ENCODE measurements around the gene MYO7B.

Gene MYO7B

GRCh38 chr2:127652786-127653357 is 117.4 kb downstream of the MYO7B start:
- FAIRE-seq: no peak

DNA sequence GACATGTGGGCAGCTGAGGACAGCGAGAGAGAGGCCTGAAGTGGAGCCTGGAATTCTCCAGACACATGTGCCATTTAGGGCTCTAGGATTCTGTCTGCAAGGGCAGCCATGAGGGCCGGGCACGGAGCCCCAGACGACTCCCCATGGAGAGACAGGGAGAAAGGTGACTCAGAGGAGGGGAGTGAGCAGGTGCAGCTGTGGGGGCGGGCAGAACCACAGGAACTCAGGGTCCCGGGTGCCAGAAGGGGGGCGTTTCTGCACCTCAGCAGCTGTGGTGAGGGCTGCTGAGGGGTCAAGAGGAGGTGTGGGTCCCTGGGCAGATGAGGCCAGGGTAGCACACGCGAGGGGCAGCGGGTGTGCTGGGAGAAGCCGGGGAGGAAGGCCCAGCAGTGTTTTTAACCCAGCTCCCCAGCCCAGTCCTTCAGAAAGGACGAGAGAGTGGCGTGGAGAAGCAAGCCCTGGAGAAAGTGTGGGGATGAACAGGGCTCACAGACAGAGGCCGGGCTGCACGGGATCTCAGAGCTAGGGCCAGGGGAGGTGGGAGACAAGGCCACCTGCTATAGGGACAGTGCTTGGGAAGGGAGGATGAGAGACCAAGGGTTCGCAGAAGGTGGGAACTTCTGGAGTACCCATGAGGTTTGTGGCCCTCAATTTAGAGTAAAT is 118.1 kb downstream of the MYO7B start:
- no peak for FAIRE-seq

DNA sequence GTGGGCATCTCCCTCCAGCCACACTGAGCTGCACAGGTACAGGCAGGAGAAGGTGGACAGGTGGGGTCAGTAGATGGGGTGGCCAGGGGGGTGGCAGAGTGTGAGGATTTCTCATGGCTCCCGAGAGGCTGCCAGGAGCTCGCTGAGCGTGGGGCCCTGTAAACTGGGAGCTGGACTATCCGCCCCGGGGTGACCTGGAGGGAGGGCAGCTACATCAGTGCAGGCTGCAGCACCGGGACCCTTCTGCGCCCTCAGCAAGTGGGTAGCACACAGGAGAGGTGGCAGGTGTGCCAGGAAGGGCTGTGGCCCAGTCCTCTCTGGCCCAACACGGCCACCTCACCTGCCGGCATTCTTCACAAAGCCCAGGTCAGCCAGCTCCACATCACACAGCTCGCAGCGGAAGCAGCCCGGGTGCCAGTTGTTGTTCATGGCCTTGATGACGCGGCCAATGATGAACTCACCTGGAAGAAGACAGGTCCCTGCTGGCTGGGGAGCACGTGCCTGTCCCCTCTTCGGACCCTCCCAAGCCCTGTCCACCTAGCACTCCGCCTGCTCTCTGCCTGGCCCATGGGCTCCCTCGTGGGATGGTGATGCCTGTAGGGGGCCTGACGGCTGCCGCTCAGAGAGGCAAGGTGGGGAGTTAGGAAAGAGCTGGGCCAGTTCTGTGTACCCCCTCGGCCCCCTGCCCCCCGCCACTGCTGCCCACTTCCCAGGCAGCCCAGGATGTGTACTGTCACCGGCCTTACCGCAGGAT is 118.8 kb downstream of the MYO7B start:
- no peak for FAIRE-seq

- no peak for FAIRE-seq
Observed at GRCh38 chr2:127654838-127655175, 119.3 kb downstream of the MYO7B start.

DNA sequence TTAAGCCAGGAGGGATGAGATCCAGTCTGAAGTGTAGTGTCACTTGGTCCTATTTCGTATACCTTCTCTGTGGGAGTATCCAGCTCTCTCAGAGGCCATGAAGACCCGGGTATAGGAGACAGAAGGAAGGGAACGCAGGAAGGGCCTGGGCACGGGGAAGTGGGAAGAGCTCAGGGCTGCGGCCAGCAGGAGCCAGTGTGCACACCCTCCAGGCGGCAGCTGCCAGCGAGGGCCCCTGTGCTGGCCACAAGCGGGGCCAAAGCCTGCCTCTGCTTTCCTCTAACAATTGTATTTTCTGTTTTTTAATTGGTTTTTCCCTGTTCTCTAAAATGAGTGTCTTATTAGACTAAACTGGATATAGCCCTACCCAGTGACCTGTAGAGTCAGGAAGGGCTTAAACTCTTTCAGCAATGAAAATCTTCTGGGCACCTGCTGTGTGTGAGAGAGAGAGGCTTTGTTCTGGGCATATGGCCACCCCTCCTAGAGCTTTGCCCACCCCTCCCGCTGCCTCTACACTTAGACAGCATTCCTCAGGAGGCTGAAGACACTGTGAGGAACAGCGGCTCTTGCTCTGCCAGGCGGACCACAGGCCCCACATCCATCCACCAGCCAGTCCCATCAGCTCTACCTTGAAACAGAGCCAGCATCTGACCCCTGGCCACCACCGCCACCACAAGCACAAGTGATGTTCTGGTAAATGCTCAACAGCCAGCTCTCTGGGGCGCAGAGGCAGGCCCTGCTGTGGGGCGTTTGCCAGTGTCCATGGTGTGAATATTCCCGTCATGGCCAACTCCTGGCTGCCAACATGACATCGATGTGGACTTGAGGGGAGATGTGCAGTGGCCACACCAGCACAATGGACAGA is 120.0 kb downstream of the MYO7B start:
- no peak for FAIRE-seq

DNA sequence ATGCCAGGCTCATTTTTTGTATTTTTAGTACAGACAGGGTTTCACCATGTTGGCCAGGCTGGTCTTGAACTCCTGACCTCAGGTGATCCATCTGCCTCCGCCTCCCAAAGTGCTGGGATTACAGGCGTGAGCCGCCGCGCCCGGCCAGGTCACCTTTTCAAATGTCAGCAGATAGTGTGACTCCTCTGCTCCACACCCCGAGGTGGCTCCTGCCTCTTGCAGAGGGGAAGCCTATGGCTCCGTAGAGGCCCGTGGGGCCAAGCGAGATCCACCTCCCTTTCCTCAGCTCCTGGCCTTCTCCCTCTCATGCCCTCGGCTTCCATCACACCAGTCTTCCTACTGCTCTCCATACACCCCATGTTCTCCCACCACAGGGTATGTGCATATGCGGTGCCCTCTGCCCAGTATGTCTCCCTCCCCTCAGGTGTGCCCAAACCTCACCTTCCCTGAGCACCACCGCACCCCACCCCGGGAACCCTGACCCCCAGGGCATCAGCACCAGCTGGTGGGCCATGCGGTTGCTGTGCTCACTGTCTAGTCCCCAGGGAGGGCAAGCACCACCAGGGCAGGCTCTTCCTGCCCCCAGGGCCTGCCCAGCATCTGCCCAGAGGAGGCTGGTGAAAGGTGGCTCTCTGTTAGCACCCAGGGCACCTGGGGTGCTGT is 121.2 kb downstream of the MYO7B start:
- FAIRE-seq: no peak

DNA sequence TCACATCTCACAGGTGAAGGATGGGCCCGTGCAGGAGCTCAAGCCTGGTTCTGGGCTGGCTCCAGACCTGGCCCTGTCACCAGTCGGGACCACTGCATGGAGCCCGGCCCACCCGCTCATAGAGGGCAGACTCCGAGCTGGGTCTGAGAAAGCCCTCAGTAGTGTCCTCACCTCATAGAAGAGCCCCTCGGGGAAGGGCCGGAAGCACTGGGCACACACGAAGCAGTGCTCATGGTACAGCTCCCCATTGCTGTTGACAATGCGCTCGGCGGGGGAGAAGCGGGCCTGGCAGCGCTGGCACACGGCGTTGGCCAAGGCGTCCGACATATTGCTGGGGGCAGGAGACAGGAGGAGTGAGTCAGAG is 121.7 kb downstream of the MYO7B start:
- FAIRE-seq: no peak

GRCh38 chr2:127658146-127658545 is 122.7 kb downstream of the MYO7B start:
- no peak for FAIRE-seq

DNA sequence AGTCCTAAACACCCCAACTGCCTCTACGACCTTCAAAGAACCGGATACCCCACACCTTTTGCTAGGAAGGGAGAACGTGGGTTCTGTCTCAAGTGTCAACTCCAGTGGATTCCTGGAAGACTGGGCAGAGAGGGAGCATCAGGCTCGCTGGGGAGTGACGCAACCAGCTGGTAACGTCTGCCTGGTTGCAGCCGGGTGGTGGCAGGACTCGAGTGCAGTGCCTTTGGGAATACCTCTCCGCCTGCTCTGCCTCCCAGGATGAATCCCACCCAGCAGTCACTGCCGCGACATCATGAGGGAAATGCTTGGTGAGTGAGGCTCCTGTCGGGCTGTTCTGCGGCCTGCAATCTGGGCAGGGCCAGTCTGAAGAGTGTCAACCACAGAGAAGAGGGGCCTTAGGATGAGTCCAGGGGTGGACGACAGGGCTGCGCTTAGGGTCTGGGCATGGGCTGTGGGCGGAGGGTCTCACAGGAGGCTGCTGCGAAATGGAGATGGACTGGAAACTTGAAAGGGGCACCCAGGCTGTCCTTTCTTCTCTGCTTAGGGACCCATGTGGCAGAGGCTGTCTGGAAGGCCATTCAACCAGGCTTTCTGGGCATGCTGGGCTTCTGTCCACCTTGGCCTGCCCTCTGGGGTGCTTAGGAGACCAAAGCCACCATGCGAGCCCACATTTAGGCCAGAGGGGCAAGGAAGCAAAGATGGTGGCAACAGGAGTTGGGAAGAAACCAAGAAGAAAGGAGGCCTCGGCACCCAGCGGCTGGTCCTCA is 123.3 kb downstream of the MYO7B start:
- no peak for FAIRE-seq

GRCh38 chr2:127659408-127660290 is 124.2 kb downstream of the MYO7B start:
- no peak for FAIRE-seq

GRCh38 chr2:127660291-127660578 is 124.8 kb downstream of the MYO7B start:
- FAIRE-seq: no peak

- FAIRE-seq: no peak
Observed at GRCh38 chr2:127661072-127661649, 125.7 kb downstream of the MYO7B start.

DNA sequence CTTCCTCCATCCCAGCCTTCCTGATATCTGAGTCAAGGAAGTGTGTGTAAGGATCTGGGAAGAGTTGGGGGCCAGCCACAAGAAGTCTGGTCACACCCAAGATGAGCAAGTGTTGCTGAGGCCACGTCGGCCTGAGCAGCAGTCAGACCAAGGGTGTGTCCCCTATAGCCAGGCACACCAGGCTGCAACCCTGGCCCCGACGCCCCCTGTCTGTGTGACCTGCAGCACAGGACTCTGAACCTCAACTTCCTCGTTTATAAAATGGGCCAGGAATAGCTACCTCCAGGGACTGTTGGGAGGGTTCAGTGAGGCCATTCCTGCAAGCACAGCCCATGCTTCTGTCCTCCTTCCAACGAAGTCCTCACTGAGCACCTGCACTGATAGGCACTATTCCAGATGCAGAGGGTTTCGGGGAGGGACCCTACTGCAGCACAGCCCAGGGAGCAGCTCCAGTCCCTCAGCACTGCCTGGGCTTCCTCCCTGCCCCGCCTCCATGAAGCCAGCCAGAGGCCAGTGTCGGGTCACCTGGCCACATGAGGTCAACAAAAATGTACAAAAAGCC is 126.5 kb downstream of the MYO7B start:
- no peak for FAIRE-seq

GRCh38 chr2:127662937-127663565 is 127.6 kb downstream of the MYO7B start:
- no peak for FAIRE-seq

GRCh38 chr2:127663566-127664064 is 128.1 kb downstream of the MYO7B start:
- FAIRE-seq: no peak

DNA sequence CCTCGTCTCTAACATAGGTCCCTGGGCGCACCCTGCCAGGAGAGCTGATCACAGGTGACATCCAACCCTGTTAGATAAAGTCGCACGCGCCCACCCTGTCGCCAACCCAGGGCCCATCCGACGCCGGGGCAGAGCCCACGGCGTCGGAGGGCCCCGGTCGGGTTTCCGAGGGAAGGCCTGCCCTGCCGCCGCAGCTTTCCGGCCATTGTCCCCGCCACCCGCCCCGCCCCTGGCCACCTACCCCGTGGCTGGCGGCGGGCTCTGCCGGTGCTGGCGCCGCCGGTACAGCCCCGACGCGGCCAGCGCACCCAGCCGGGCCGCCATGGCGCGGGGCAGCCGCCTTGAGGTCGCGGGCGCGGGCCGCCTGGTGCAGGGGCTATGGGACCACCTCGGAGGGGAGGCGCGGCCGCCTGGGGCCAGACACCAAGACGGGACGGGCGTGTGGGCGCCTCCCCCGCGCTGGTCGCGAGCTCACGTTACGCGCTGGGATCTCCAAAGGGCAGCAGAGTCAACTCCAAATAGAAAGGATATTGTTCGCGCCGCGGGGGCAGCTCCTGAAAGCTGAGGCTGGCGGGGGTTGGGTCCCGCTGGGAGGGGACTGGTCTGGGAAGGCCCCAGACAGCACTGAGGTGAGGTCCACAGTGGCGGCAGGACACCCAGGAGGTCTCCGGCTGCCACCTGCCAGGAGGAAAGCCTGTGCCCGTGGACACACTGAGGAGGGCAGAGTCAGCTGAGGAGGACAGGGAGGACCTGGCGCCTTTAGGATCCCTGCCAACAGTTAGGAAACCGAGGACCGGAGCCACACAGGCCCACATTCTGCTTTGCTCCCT is 128.8 kb downstream of the MYO7B start:
- no peak for FAIRE-seq

DNA sequence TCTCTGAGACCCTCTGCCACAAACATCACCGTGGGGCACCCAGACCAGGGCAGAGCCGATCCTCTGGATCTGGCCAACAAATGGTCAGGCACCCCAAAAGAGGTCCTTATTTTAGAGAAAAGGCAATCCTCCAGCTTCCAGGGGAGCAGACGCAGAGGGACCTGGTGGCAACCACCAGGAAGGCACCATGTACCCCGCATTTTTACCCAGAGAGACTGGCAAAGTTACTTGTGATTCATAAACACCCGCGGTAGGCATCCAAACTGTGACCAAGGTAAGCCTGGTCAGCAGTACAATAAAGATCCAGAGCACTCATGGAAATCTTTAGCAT is 129.4 kb downstream of the MYO7B start:
- FAIRE-seq: no peak

DNA sequence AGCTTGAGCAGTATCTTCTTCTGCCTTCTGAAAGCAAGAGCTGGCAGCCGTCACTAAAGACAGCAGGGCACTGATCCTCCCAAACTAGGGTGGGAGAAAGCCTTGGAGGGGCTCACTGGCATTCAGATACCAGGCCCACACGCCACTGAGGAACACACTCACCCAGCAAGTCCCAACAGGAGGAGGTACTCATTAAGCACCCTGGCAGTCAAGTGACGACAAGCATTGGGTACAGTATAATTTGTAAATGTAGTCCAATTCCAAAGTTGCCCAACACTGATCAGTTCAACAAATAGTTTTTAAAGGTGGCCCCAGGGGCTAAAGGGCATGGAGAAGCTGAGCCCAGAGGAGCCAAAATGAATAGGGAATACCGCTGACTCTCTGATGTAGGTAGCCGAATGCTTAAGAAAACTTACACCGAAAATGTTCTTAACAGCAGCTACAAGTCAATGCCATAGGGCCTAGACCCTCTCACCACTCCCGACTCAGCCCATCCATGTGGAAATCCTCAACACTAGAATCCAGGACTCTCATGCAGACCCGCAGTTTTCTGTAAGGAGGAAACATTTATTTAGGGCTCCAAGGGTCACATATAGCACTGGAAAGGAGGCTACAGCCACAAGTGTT is 129.9 kb downstream of the MYO7B start:
- FAIRE-seq: no peak

GRCh38 chr2:127669056-127669455 is 133.6 kb downstream of the MYO7B start:
- FAIRE-seq: no peak
